IMR-90 (cell line): Measurements from ENCODE around the gene SPATA33. TPM values are rescaled to one million over a fixed set of nuclear protein-coding genes. Genes with fewer than 3 reads are reported as not detected.

Source experiments
- ATAC-seq: fragments of 200-7000 bp; cut with Tn5 transposase; 2 replicates; pipeline ENCODE4 v1.9.1; 2020; ENCODE audit warnings: low read depth, mild to moderate bottlenecking, moderate library complexity
- BruUV-seq: library from RNA; stranded (reverse); fragments of 400-500 nt; replicated peaks from 2 replicates; lab custom pipeline; 2021; lab: Mats Ljungman, UMichigan
- CTCF ChIA-PET: fragments of 300-600 bp; formaldehyde crosslinking; extraction: SDS; loops from one replicate; lab custom pipeline; 2021; ENCODE audit warnings: antibody characterized with exemption; lab: Yijun Ruan, JAX
- POLR2A ChIA-PET: fragments of 300-600 bp; sonication (Branson Sonifier 250); formaldehyde crosslinking; loops from one replicate; lab custom pipeline; 2022; ENCODE audit warnings: antibody characterized with exemption; ENCODE audit not compliant: unreplicated experiment; lab: Charles Lee
- DNase-seq: peaks from one replicate; pipeline ENCODE4 v3.0.0; 2013
- H2AFZ ChIP-seq: replicated peaks from 2 replicates; pipeline ENCODE3; 2013; ENCODE audit warnings: low read length, mild to moderate bottlenecking; ENCODE audit not compliant: poor library complexity
- H2AK5ac ChIP-seq: 2 replicates; pipeline ENCODE4 v1.6.1; 2013; ENCODE audit warnings: low read depth, low read length, inconsistent platforms
- H2AK9ac ChIP-seq: replicated peaks from 2 replicates; pipeline ENCODE3; 2013; ENCODE audit warnings: mild to moderate bottlenecking, low read depth, low read length, moderate library complexity; ENCODE audit not compliant: poor library complexity
- H2BK120ac ChIP-seq: 2 replicates; pipeline ENCODE4 v1.6.1; 2013; ENCODE audit warnings: low read depth, low read length, inconsistent platforms
- H2BK15ac ChIP-seq: 3 replicates; pipeline ENCODE4 v1.6.1; 2013; ENCODE audit warnings: low read depth, low read length, inconsistent platforms
- H2BK20ac ChIP-seq: 2 replicates; pipeline ENCODE4 v1.6.1; 2013; ENCODE audit warnings: low read depth, mild to moderate bottlenecking, inconsistent platforms, low read length, moderate library complexity
- H2BK5ac ChIP-seq: 2 replicates; pipeline ENCODE4 v1.6.1; 2013; ENCODE audit warnings: mild to moderate bottlenecking, low read depth, low read length, inconsistent platforms; ENCODE audit not compliant: poor library complexity, severe bottlenecking
- H3K14ac ChIP-seq: replicated peaks from 2 replicates; pipeline ENCODE4 v1.6.1; 2013; ENCODE audit warnings: low read depth, low read length, inconsistent platforms
- H3K18ac ChIP-seq: 2 replicates; pipeline ENCODE4 v1.6.1; 2013; ENCODE audit warnings: low read depth, low read length, control low read depth
- H3K23ac ChIP-seq: 2 replicates; pipeline ENCODE4 v1.6.1; 2013; ENCODE audit warnings: low read depth, low read length, inconsistent platforms
- H3K27ac ChIP-seq: 2 replicates; pipeline ENCODE4 v1.5.1; 2013; ENCODE audit warnings: mild to moderate bottlenecking, control low read depth, low read length; ENCODE audit not compliant: insufficient read depth
- H3K27me3 ChIP-seq: 2 replicates; pipeline ENCODE4 v1.6.1; 2013; ENCODE audit warnings: low read length; ENCODE audit not compliant: control insufficient read depth, insufficient read depth
- H3K36me3 ChIP-seq: 2 replicates; pipeline ENCODE4 v1.6.1; 2013; ENCODE audit warnings: low read length, mixed read lengths; ENCODE audit not compliant: control insufficient read depth, insufficient read depth
- H3K4ac ChIP-seq: 2 replicates; pipeline ENCODE4 v1.6.1; 2013; ENCODE audit warnings: low read depth, low read length, inconsistent platforms
- H3K4me1 ChIP-seq: 2 replicates; pipeline ENCODE4 v1.6.1; 2013; ENCODE audit warnings: low read length, mixed read lengths; ENCODE audit not compliant: control insufficient read depth, insufficient read depth
- H3K4me2 ChIP-seq: 2 replicates; pipeline ENCODE4 v1.6.1; 2013; ENCODE audit warnings: low read depth, mild to moderate bottlenecking, control low read depth, low read length, moderate library complexity
- H3K4me3 ChIP-seq: 2 replicates; pipeline ENCODE4 v1.5.1; 2013; ENCODE audit warnings: low read depth, mild to moderate bottlenecking, control low read depth, low read length, moderate library complexity; ENCODE audit not compliant: insufficient read depth
- H3K56ac ChIP-seq: 2 replicates; pipeline ENCODE4 v1.6.1; 2013; ENCODE audit warnings: low read length, inconsistent platforms; ENCODE audit not compliant: insufficient read depth; ENCODE audit errors: extremely low read depth
- H3K79me1 ChIP-seq, 2 experiments: 2 replicates each; pipeline ENCODE4 v1.6.1; 2013; ENCODE audit warnings: low read length in 2 of 2, inconsistent platforms in 1 of 2, low read depth in 1 of 2
- H3K9ac ChIP-seq: 2 replicates; pipeline ENCODE4 v1.6.1; 2013; ENCODE audit warnings: low read depth, low read length, control low read depth
- H3K9me1 ChIP-seq: 2 replicates; pipeline ENCODE4 v1.6.1; 2013; ENCODE audit warnings: low read length, inconsistent platforms; ENCODE audit not compliant: insufficient read depth
- H3K9me3 ChIP-seq: 2 replicates; pipeline ENCODE4 v1.6.1; 2013; ENCODE audit warnings: low read length; ENCODE audit not compliant: control insufficient read depth, insufficient read depth
- H4K20me1 ChIP-seq: 2 replicates; pipeline ENCODE4 v1.6.1; 2013; ENCODE audit warnings: low read length, inconsistent platforms; ENCODE audit not compliant: insufficient read depth
- H4K5ac ChIP-seq: 2 replicates; pipeline ENCODE4 v1.6.1; 2013; ENCODE audit warnings: mild to moderate bottlenecking, low read depth, low read length, control low read depth
- H4K8ac ChIP-seq, 2 experiments: 2 replicates each; pipeline ENCODE4 v1.6.1; 2013; ENCODE audit warnings: low read depth in 2 of 2, low read length in 2 of 2, control low read depth in 1 of 2, inconsistent platforms in 1 of 2
- H4K91ac ChIP-seq: 2 replicates; pipeline ENCODE4 v1.6.1; 2013; ENCODE audit warnings: low read depth, low read length, inconsistent platforms; ENCODE audit not compliant: insufficient read depth
- BHLHE40 ChIP-seq: fragments of 150-350 bp; IDR thresholded peaks from 2 replicates; pipeline ENCODE4 v1.6.1; 2016; ENCODE audit warnings: mild to moderate bottlenecking, low read depth, low read length
- CEBPB ChIP-seq: IDR thresholded peaks from 2 replicates; pipeline ENCODE4 v1.6.1; 2012; ENCODE audit warnings: low read depth, low read length, improper control_type of control experiment
- CHD1 ChIP-seq: IDR thresholded peaks from 2 replicates; pipeline ENCODE4 v1.6.1; 2012; ENCODE audit warnings: low read depth, low read length, improper control_type of control experiment
- FOS ChIP-seq: fragments of 150-350 bp; IDR thresholded peaks from 2 replicates; pipeline ENCODE4 v1.6.1; 2016; ENCODE audit warnings: low read depth, low read length
- MAFK ChIP-seq: IDR thresholded peaks from 2 replicates; pipeline ENCODE4 v1.6.1; 2012; ENCODE audit warnings: low read depth, low read length, improper control_type of control experiment
- MAZ ChIP-seq: IDR thresholded peaks from 2 replicates; pipeline ENCODE4 v1.6.1; 2012; ENCODE audit warnings: low read depth, mild to moderate bottlenecking, low read length, improper control_type of control experiment, moderate library complexity, borderline replicate concordance
- MXI1 ChIP-seq: IDR thresholded peaks from 2 replicates; pipeline ENCODE4 v1.6.1; 2012; ENCODE audit warnings: low read depth, mild to moderate bottlenecking, low read length, moderate library complexity, borderline replicate concordance
- NFE2L2 ChIP-seq: fragments of 150-350 bp; IDR thresholded peaks from 2 replicates; pipeline ENCODE4 v1.6.1; 2016; ENCODE audit warnings: low read depth, mild to moderate bottlenecking, low read length
- POLR2A ChIP-seq: IDR thresholded peaks from 2 replicates; pipeline ENCODE4 v1.6.1; 2012; ENCODE audit warnings: mild to moderate bottlenecking, low read depth, low read length
- RAD21 ChIP-seq: IDR thresholded peaks from 2 replicates; pipeline ENCODE4 v1.6.1; 2012; ENCODE audit warnings: low read length, improper control_type of control experiment
- RCOR1 ChIP-seq: IDR thresholded peaks from 2 replicates; pipeline ENCODE4 v1.6.1; 2012; ENCODE audit warnings: mild to moderate bottlenecking, low read length, improper control_type of control experiment; ENCODE audit not compliant: insufficient replicate concordance
- RFX5 ChIP-seq: IDR thresholded peaks from 2 replicates; pipeline ENCODE4 v1.8.0; 2012; ENCODE audit warnings: low read depth, mild to moderate bottlenecking, low read length, moderate library complexity
- SMC3 ChIP-seq: fragments of 150-350 bp; IDR thresholded peaks from 2 replicates; pipeline ENCODE4 v1.6.1; 2016; ENCODE audit warnings: low read depth, mild to moderate bottlenecking, antibody characterized with exemption, low read length, moderate library complexity
- WGBS, 2 experiments: methylation state at CpG; one replicate each; pipeline versions ENCODE4 v1.1.5 to v1.1.7; 2013; ENCODE audit warnings: missing lambda C conversion rate in 2 of 2; ENCODE audit not compliant: insufficient read length in 1 of 2; ENCODE audit errors: extremely low coverage in 2 of 2; 5-methylcytosine and 5-hydroxymethylcytosine counted together
- dilution Hi-C: fragments of 300-500 bp; cut with HindIII; formaldehyde crosslinking; loops from one replicate; pipeline ENCODE4 v1.14.3; 2018; ENCODE audit warnings: low sequenced_read_pairs; ENCODE audit not compliant: unreplicated experiment
- in situ Hi-C: fragments of 300-500 bp; cut with MboI; formaldehyde crosslinking; loops from 3 replicates; pipeline ENCODE4 v1.14.3; 2019; ENCODE audit warnings: low sequenced_read_pairs, inconsistent platforms, mixed read lengths
- intact Hi-C: fragments of 100-400 bp; cut with micrococcal nuclease; formaldehyde crosslinking; loops from 2 replicates; pipeline ENCODE4 v1.10.0; 2022
- polyA plus RNA-seq, 3 experiments: library from polyadenylated mRNA; depleted of rRNA; stranded (reverse); fragments of >200 nt; gene quantifications; 2 replicates each; pipeline ENCODE4 v1.2.3, GENCODE V29; 2012; ENCODE audit warnings: low replicate concordance in 1 of 3
- total RNA-seq: library from RNA; depleted of rRNA; stranded (reverse); fragments of >200 nt; gene quantifications from 2 replicates; pipeline ENCODE4 v1.2.3, GENCODE V29; 2012
- TF ChIP-seq, protein P1 (sequence below): fragments of 150-350 bp; IDR thresholded peaks from 2 replicates; pipeline ENCODE4 v1.6.1; 2017; ENCODE audit warnings: mild to moderate bottlenecking, antibody characterized with exemption, low read length, low read depth
- TF ChIP-seq, protein P2 (sequence below): conservative IDR thresholded peaks from 2 replicates; pipeline ENCODE4 v1.5.1; 2012; ENCODE audit warnings: mild to moderate bottlenecking, low read depth, low read length, improper control_type of control experiment
- TF ChIP-seq, protein P3 (sequence below): fragments of 150-350 bp; IDR thresholded peaks from 2 replicates; pipeline ENCODE4 v1.6.1; 2016; ENCODE audit warnings: low read depth, mild to moderate bottlenecking, low read length, moderate library complexity, borderline replicate concordance

SPATA33 gene
- total and polyA plus RNA-seq, 2 of the 4 experiments (the other 2 are of a cell fraction) = 0.90 to 3.4 TPM

DNA sequence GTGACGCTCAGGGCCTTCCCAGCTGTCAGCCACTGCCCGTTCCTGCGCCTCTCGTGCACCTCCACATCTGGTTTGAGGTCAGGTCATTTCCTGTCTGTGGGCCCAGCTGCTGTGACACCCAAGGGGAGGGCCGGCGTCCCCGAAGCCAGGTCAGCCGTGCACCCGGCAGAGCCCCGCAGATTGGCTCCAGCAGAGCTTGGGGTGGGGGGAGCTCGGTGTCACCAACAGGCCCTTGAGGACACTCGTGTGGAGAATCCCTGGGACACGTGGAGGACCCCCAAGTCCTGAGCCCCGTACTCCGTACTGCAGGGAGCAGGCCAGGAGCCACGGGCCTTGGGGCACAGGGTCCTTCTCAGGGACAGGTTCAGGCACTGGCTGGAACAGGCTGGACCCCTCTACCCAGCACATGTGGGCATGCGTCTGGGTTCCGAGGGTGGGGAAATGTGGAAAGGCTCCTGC lies 39.1 kb downstream of the SPATA33 start:
- no peak overlapping the region for H3K4ac ChIP-seq
- ChIA-PET CTCF (no interaction called here), POLR2A (no interaction called here)
- intact Hi-C loops = no loop called here
- H2BK15ac ChIP-seq = no peak overlapping the region
- DNase-seq (no peak), ATAC-seq (no peak)
- no peaks in the 10 kb centered on the region for H3K27me3 ChIP-seq
- no peak overlapping the region for H2BK120ac ChIP-seq
- no peak overlapping the region for H3K27ac ChIP-seq
- TF ChIP-seq CEBPB = no peak
- no peak for TF ChIP-seq SMC3
- no peak for TF ChIP-seq RFX5
- no peak for TF ChIP-seq RAD21
- no peak for TF ChIP-seq MXI1
- TF ChIP-seq CHD1 = no peak
- no peak for TF ChIP-seq MAFK
- TF ChIP-seq MAZ = no peak
- no peak for TF ChIP-seq FOS
- TF ChIP-seq, protein P1, sequence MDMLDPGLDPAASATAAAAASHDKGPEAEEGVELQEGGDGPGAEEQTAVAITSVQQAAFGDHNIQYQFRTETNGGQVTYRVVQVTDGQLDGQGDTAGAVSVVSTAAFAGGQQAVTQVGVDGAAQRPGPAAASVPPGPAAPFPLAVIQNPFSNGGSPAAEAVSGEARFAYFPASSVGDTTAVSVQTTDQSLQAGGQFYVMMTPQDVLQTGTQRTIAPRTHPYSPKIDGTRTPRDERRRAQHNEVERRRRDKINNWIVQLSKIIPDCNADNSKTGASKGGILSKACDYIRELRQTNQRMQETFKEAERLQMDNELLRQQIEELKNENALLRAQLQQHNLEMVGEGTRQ = no peak
- no peak for TF ChIP-seq BHLHE40
- TF ChIP-seq, protein P2, sequence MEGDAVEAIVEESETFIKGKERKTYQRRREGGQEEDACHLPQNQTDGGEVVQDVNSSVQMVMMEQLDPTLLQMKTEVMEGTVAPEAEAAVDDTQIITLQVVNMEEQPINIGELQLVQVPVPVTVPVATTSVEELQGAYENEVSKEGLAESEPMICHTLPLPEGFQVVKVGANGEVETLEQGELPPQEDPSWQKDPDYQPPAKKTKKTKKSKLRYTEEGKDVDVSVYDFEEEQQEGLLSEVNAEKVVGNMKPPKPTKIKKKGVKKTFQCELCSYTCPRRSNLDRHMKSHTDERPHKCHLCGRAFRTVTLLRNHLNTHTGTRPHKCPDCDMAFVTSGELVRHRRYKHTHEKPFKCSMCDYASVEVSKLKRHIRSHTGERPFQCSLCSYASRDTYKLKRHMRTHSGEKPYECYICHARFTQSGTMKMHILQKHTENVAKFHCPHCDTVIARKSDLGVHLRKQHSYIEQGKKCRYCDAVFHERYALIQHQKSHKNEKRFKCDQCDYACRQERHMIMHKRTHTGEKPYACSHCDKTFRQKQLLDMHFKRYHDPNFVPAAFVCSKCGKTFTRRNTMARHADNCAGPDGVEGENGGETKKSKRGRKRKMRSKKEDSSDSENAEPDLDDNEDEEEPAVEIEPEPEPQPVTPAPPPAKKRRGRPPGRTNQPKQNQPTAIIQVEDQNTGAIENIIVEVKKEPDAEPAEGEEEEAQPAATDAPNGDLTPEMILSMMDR = no peak
- no peak for TF ChIP-seq POLR2A
- TF ChIP-seq NFE2L2 = no peak
- no peak for TF ChIP-seq RCOR1
- TF ChIP-seq, protein P3, sequence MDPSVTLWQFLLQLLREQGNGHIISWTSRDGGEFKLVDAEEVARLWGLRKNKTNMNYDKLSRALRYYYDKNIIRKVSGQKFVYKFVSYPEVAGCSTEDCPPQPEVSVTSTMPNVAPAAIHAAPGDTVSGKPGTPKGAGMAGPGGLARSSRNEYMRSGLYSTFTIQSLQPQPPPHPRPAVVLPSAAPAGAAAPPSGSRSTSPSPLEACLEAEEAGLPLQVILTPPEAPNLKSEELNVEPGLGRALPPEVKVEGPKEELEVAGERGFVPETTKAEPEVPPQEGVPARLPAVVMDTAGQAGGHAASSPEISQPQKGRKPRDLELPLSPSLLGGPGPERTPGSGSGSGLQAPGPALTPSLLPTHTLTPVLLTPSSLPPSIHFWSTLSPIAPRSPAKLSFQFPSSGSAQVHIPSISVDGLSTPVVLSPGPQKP = no peak
- no peaks in the 10 kb centered on the region for H3K9me1 ChIP-seq
- no peak overlapping the region for H2BK20ac ChIP-seq
- WGBS, 2 experiments = 74% methylated on average over 4 of the region's 18 CpGs; no CpG with 5 or more reads in 1 of the 2 experiments
- H3K18ac ChIP-seq = no peak overlapping the region
- H4K8ac ChIP-seq = no peak overlapping the region
- H3K4me1 ChIP-seq = peaks cover 8% of the 10 kb centered on the region
- H3K79me1 ChIP-seq = peaks cover 5 to 20% of the 10 kb centered on the region in 2 experiments; a peak in 2 of 4 replicates
- peaks cover 32% of the 10 kb centered on the region for H4K20me1 ChIP-seq
- H3K56ac ChIP-seq = no peak overlapping the region
- H3K23ac ChIP-seq = no peak overlapping the region
- in situ Hi-C loops = no loop called here
- H2BK5ac ChIP-seq = no peak overlapping the region
- BruUV-seq = no TSS peak
- H3K9me3 ChIP-seq = no peaks in the 10 kb centered on the region
- H3K9ac ChIP-seq = no peak overlapping the region
- no peak overlapping the region for H3K14ac ChIP-seq
- H3K4me3 ChIP-seq = no peak overlapping the region
- no peak overlapping the region for H3K4me2 ChIP-seq
- dilution Hi-C loops = no loop called here
- H2AFZ ChIP-seq = no peak overlapping the region
- peaks cover 40% of the 10 kb centered on the region for H3K36me3 ChIP-seq
- H2AK9ac ChIP-seq = peak overlapping the region; percentile 85
- H4K5ac ChIP-seq = no peak overlapping the region
- H4K91ac ChIP-seq = no peak overlapping the region
- H2AK5ac ChIP-seq = no peak overlapping the region
